GM23248 (cell line): ENCODE results near the gene SLC17A7. TPM values are rescaled to one million over a fixed set of nuclear protein-coding genes. Genes with fewer than 3 reads are reported as not detected.

Experiments used
- DNase-seq: peaks from one replicate; pipeline ENCODE4 v3.0.0-alpha.2; 2015
- H2AFZ ChIP-seq: fragments of 200-600 bp; sonication (generic); 2 replicates; pipeline ENCODE4 v1.6.1; 2016; ENCODE audit warnings: antibody characterized with exemption
- H3F3A ChIP-seq: fragments of 200-600 bp; sonication (generic); 2 replicates; pipeline ENCODE4 v1.6.1; 2016; ENCODE audit warnings: mild to moderate bottlenecking, antibody characterized with exemption, mixed run types; ENCODE audit not compliant: insufficient read depth
- H3K27ac ChIP-seq: fragments of 200-600 bp; sonication (generic); 2 replicates; pipeline ENCODE4 v1.5.1; 2016; ENCODE audit warnings: mild to moderate bottlenecking
- H3K27me3 ChIP-seq: fragments of 200-600 bp; sonication (generic); replicated peaks from 2 replicates; pipeline ENCODE4 v1.6.1; 2016; ENCODE audit warnings: mild to moderate bottlenecking; ENCODE audit not compliant: insufficient read depth
- H3K36me3 ChIP-seq: fragments of 200-600 bp; sonication (generic); 2 replicates; pipeline ENCODE4 v1.6.1; 2016; ENCODE audit warnings: low read depth, mild to moderate bottlenecking
- H3K4me1 ChIP-seq: fragments of 200-600 bp; sonication (generic); 2 replicates; pipeline ENCODE4 v1.6.1; 2016; ENCODE audit warnings: mild to moderate bottlenecking; ENCODE audit not compliant: insufficient read depth
- H3K4me2 ChIP-seq: fragments of 200-600 bp; sonication (generic); one replicate; pipeline ENCODE4 v1.6.1; 2016; ENCODE audit warnings: mild to moderate bottlenecking; ENCODE audit not compliant: unreplicated experiment
- H3K4me3 ChIP-seq: fragments of 200-600 bp; sonication (generic); 2 replicates; pipeline ENCODE4 v1.5.1; 2016; ENCODE audit warnings: mild to moderate bottlenecking
- H3K79me2 ChIP-seq: fragments of 200-600 bp; sonication (generic); 2 replicates; pipeline ENCODE4 v1.6.1; 2016; ENCODE audit warnings: mild to moderate bottlenecking; ENCODE audit not compliant: insufficient read depth
- H3K9ac ChIP-seq: fragments of 200-600 bp; sonication (generic); 2 replicates; pipeline ENCODE4 v1.6.1; 2016; ENCODE audit warnings: mild to moderate bottlenecking
- H3K9me2 ChIP-seq: fragments of 200-600 bp; sonication (generic); 2 replicates; pipeline ENCODE4 v1.6.1; 2016; ENCODE audit warnings: mixed run types, mild to moderate bottlenecking, moderate library complexity; ENCODE audit not compliant: insufficient read depth
- H3K9me3 ChIP-seq: fragments of 200-600 bp; sonication (generic); one replicate; pipeline ENCODE4 v1.6.1; 2017; ENCODE audit warnings: low read depth
- H4K20me1 ChIP-seq: fragments of 200-600 bp; sonication (generic); 2 replicates; pipeline ENCODE4 v1.6.0; 2016; ENCODE audit not compliant: insufficient read depth
- EZH2 ChIP-seq: fragments of 200-600 bp; sonication (generic); IDR thresholded peaks from 2 replicates; pipeline ENCODE4 v1.6.1; 2018; ENCODE audit warnings: antibody characterized with exemption, mild to moderate bottlenecking; ENCODE audit not compliant: insufficient read depth, poor library complexity, severe bottlenecking
- EZH2phosphoT487 ChIP-seq: fragments of 200-600 bp; sonication (generic); IDR thresholded peaks from 2 replicates; pipeline ENCODE4 v1.6.1; 2018; ENCODE audit warnings: antibody characterized with exemption, moderate library complexity, mild to moderate bottlenecking, low read depth; ENCODE audit not compliant: insufficient read depth
- whole genome bisulfite sequencing, 2 experiments: methylation state at CpG; one replicate each; pipeline ENCODE4 v1.1.6; 2015 to 2017; ENCODE audit warnings: low lambda C conversion rate in 2 of 2, low coverage in 1 of 2; ENCODE audit errors: missing lambda C conversion rate in 2 of 2; 5-methylcytosine and 5-hydroxymethylcytosine counted together
- in situ Hi-C: fragments of 300-500 bp; cut with MboI; formaldehyde crosslinking; loops from 2 replicates; pipeline ENCODE4 v1.15.0; 2020
- polyA plus RNA-seq: library from polyadenylated mRNA; unstranded; fragments of >200 nt; fragmentation: Nextera tagmentation; extraction: Ambion mirVana; gene quantifications from 2 replicates; pipeline ENCODE4 v1.2.1, GENCODE V29; 2016
- total RNA-seq: library from RNA; depleted of rRNA; stranded (reverse); fragments of >200 nt; shearing (Covaris generic); gene quantifications from 2 replicates; pipeline ENCODE4 v1.2.3, GENCODE V29; 2014

Gene SLC17A7
- total and polyA plus RNA-seq, 2 experiments from 2014 or later, result not detected

DNA sequence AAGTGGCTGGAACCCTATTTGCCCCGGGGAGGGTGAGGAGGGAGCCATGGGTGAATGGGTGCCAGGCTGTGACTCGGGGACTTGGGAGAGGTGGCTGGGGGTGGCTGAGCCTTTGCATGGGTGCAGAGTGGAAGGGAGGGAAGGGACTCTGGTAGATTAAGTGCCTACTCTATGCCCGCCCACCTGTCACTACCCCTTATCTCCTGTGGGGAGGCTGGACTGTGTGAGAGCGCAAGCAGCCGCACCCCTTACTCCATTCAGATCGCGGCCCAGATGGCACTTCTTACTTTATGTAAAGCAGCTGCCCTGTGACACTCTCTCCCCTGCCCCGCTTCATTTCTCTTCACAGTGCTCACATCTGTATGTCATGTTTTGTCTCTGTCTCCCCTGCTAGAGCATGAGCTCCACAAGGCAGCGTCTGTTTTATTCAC lies 50.4 kb downstream of the SLC17A7 start:
- 16 to 18% methylated on average over 9 of the region's 9 CpGs for WGBS, 2 experiments
- TF ChIP-seq EZH2phosphoT487 (no peak), EZH2 (no peak)
- no peaks in the 10 kb centered on the region for H3K4me1 ChIP-seq

DNA sequence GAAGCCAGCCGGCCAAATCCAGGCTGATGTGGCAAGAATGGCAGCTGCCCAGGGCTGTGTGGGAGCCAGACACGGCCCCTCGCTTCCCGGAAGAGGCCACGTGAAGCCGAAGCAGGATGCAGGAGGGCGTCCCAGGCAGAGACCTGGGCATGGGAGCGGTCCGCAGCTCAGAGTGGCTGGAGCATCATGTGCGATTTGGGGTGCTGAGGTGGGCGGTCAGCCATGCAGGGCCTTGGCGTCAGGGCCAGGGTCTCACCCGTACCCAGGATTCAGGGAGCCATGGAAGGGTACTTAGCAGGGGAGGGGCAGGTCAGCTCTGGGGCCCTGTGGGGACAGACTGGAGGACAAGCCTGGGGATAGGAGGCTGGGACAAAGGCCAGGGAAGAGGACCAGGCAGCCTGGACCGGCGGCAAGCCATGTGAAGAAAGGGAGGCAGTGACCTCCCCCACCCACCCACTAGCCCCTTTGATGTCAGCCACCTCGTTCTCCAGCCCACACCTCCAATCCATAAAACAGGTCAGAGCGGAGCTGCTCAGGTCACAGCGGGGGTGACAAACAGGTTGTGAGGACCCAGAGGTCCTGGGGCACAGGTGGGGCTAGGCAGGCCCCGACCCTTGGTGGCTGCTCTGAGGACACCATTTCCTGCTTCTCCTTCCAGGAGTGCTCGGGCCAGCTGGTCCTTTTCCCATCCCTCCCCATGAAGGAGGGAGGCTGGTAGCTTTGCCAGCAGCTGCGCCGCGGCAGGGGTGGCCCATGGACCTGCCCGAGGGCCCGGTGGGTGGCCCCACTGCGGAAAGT lies 51.0 kb downstream of the SLC17A7 start:
- Histone ChIP-seq H3K9me3 (no peaks in the 10 kb centered on the region), H2AFZ (no peak overlapping the region), H3K27me3 (peaks cover 8% of the 10 kb centered on the region), H3K9ac (no peak overlapping the region), H4K20me1 (no peaks in the 10 kb centered on the region), H3K4me3 (no peak overlapping the region), H3K79me2 (no peaks in the 10 kb centered on the region), H3K36me3 (no peaks in the 10 kb centered on the region), H3K27ac (no peak overlapping the region), H3K9me2 (no peaks in the 10 kb centered on the region), H3F3A (no peaks in the 10 kb centered on the region), H3K4me2 (no peak overlapping the region), H3K4me1 (no peaks in the 10 kb centered on the region)
- DNase-seq, result no peak
- TF ChIP-seq EZH2 (no peak), EZH2phosphoT487 (no peak)
- WGBS, 2 experiments, result 42 to 45% methylated on average over 26 of the region's 26 CpGs
- in situ Hi-C loops, result no loop called here

More for the DNA sequence above, 50.4 kb downstream of the SLC17A7 start:
- H3K4me2 ChIP-seq, result no peak overlapping the region
- no peak overlapping the region for H3K9ac ChIP-seq
- no peak overlapping the region for H2AFZ ChIP-seq
- no peaks in the 10 kb centered on the region for H4K20me1 ChIP-seq
- H3F3A ChIP-seq, result no peaks in the 10 kb centered on the region
- no peaks in the 10 kb centered on the region for H3K79me2 ChIP-seq
- H3K27ac ChIP-seq, result no peak overlapping the region
- peaks cover 8% of the 10 kb centered on the region for H3K27me3 ChIP-seq
- in situ Hi-C loops, result no loop called here
- H3K36me3 ChIP-seq, result no peaks in the 10 kb centered on the region
- H3K9me3 ChIP-seq, result no peaks in the 10 kb centered on the region
- no peaks in the 10 kb centered on the region for H3K9me2 ChIP-seq
- DNase-seq, result no peak
- no peak overlapping the region for H3K4me3 ChIP-seq

DNA sequence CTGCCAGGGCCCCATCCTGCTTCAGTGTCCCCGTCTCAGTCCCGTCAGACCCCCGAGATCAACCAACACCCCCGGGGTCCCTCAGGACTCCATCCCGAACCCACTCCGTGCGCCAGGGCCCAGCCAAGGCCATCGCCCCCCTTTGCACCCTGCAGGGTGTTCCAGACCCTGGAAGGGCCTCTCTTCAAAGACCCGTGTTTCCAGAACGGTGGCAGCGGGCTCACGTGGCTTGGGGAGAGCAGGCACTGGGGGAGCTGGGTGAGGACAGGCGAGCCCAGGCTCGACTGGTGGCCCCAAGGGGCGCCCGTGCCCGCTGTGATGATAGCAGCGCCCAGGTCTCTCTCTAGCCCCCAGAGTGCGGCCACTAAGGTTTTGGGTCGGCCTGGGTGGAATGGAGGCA lies 51.9 kb downstream of the SLC17A7 start:
- peaks cover 8% of the 10 kb centered on the region for H3K27me3 ChIP-seq
- H3K9me2 ChIP-seq, result no peaks in the 10 kb centered on the region
- H3K4me2 ChIP-seq, result no peak overlapping the region
- H3K36me3 ChIP-seq, result no peaks in the 10 kb centered on the region
- WGBS, 2 experiments, result 74 to 77% methylated on average over 19 to 20 of the region's 20 CpGs
- no peaks in the 10 kb centered on the region for H3F3A ChIP-seq
- TF ChIP-seq EZH2 (no peak), EZH2phosphoT487 (no peak)
- no peak overlapping the region for H3K4me3 ChIP-seq
- no peaks in the 10 kb centered on the region for H4K20me1 ChIP-seq
- no peak for DNase-seq
- in situ Hi-C loops, result no loop called here
- no peaks in the 10 kb centered on the region for H3K9me3 ChIP-seq
- no peak overlapping the region for H3K27ac ChIP-seq
- no peaks in the 10 kb centered on the region for H3K4me1 ChIP-seq
- H3K79me2 ChIP-seq, result no peaks in the 10 kb centered on the region
- no peak overlapping the region for H3K9ac ChIP-seq
- no peak overlapping the region for H2AFZ ChIP-seq

DNA sequence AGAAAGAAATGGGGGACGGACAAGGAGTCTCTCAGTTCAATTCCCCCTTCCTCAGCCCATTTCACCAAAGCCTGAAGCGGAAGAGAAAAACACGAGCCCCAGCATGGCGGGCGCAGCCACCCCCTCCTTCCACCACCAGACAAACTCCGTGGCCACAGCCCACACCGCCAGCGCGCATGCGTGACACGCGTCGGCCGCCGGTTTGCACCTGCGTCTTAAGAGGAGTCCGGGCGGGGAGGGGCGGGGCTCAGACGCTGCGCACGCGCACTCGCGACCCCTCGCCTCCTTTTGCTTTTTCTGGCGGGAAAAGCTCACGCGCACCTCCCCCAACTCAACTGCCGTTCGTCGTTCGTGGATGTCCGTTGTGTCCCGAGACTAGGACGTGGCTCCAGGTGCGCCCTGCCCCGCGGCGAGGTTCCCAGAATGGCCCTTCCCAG lies 53.4 kb downstream of the SLC17A7 start, which contains the start of gene KASH5:
Gene KASH5 (plus strand): TSS at position 314 of the 437 bp plus-strand sequence. CDS start 2,635 bp downstream, outside the sequence.
- Histone ChIP-seq H2AFZ (no peak within 1 kb of the TSS), H3K27me3 (peaks cover 8% of the 10 kb centered on the region), H3K4me3 (no peak within 1 kb of the TSS), H3K27ac (no peak within 1 kb of the TSS), H3F3A (no peaks in the 10 kb centered on the region), H3K9ac (no peak within 1 kb of the TSS), H3K36me3 (no peaks in the 10 kb centered on the region), H3K9me2 (no peaks in the 10 kb centered on the region), H3K4me1 (no peaks in the 10 kb centered on the region), H3K9me3 (no peaks in the 10 kb centered on the region), H4K20me1 (no peaks in the 10 kb centered on the region), H3K4me2 (no peak within 1 kb of the TSS), H3K79me2 (no peaks in the 10 kb centered on the region)
- in situ Hi-C loops, result no loop called here
- TF ChIP-seq EZH2phosphoT487, result no peak
- no peak for TF ChIP-seq EZH2
- WGBS, 2 experiments, result 64 to 72% methylated on average over 20 to 40 of the region's 40 CpGs
- DNase-seq, result no peak
